AG04450 (cell line): ENCODE results near the gene BPIFB1. TPM values are rescaled to one million over a fixed set of nuclear protein-coding genes. Genes with fewer than 3 reads are reported as not detected.

ENCODE experiments used
- CTCF ChIA-PET: fragments of 300-600, 350-600 bp; formaldehyde crosslinking; extraction: SDS; loops from one replicate; lab custom pipeline; 2022; ENCODE audit warnings: antibody characterized with exemption, inconsistent platforms; lab: Charles Lee
- POLR2A ChIA-PET: fragments of 350-600 bp; formaldehyde crosslinking; extraction: SDS; loops from one replicate; lab custom pipeline; 2021; ENCODE audit warnings: antibody characterized with exemption, inconsistent platforms; lab: Yijun Ruan, JAX
- DNase-seq: peaks from one replicate; pipeline ENCODE4 v3.0.0-alpha.2; 2011; ENCODE audit warnings: low read depth, low spot score
- H3K27ac ChIP-seq: one replicate; pipeline ENCODE4 v1.5.1; 2012; ENCODE audit warnings: low read depth, low read length, control low read depth
- H3K27me3 ChIP-seq: one replicate; pipeline ENCODE4 v1.6.0; 2012; ENCODE audit warnings: low read length; ENCODE audit not compliant: control insufficient read depth, insufficient read depth
- H3K4me3 ChIP-seq: 2 replicates; pipeline ENCODE4 v1.5.1; 2011; ENCODE audit warnings: mild to moderate bottlenecking, low read depth, low read length, control low read depth
- H3K9me3 ChIP-seq: 2 replicates; pipeline ENCODE4 v1.5.1; 2012; ENCODE audit warnings: low read length; ENCODE audit not compliant: control insufficient read depth, insufficient read depth
- polyA plus RNA-seq: library from polyadenylated mRNA; depleted of rRNA; stranded (reverse); fragments of >200 nt; gene quantifications from 2 replicates; pipeline ENCODE4 v1.2.3, GENCODE V29; 2011
- TF ChIP-seq, protein P1 (sequence below): IDR thresholded peaks from 2 replicates; pipeline ENCODE4 v1.5.1; 2011; ENCODE audit warnings: low read depth, low read length, control low read depth, inconsistent platforms

Gene BPIFB1
- polyA plus RNA-seq, 1 experiment: not detected

DNA sequence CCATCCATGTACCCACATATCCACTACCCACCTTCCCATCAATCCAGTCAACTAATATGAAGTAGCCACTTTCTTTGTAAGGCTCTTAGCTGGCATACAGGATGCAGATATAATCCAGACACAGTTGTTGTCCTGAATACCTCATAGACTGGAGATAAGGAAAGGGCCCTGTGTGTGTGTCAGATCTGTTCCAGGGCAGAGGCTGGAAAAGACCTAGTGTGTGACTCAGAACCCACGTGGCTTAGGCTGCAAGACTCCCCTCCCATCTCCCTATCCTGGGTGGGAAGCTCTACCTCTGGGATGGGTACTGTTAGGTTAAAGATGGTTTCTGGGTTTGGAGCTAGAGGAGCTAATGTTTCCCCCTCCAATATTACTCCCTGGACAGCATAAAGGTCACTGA lies 43.6 kb upstream of the BPIFB1 start:
- POLR2A ChIA-PET: no interaction called here
- H3K9me3 ChIP-seq: no peaks in the 10 kb centered on the region
- CTCF ChIA-PET: no interaction called here
- no peak overlapping the region for H3K27ac ChIP-seq
- H3K27me3 ChIP-seq: peaks cover 2% of the 10 kb centered on the region
- TF ChIP-seq, protein P1, sequence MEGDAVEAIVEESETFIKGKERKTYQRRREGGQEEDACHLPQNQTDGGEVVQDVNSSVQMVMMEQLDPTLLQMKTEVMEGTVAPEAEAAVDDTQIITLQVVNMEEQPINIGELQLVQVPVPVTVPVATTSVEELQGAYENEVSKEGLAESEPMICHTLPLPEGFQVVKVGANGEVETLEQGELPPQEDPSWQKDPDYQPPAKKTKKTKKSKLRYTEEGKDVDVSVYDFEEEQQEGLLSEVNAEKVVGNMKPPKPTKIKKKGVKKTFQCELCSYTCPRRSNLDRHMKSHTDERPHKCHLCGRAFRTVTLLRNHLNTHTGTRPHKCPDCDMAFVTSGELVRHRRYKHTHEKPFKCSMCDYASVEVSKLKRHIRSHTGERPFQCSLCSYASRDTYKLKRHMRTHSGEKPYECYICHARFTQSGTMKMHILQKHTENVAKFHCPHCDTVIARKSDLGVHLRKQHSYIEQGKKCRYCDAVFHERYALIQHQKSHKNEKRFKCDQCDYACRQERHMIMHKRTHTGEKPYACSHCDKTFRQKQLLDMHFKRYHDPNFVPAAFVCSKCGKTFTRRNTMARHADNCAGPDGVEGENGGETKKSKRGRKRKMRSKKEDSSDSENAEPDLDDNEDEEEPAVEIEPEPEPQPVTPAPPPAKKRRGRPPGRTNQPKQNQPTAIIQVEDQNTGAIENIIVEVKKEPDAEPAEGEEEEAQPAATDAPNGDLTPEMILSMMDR: no peak
- no peak overlapping the region for H3K4me3 ChIP-seq
- no peak for DNase-seq

- CTCF ChIA-PET: no interaction called here
- DNase-seq: no peak
- POLR2A ChIA-PET: no interaction called here
- Histone ChIP-seq H3K27me3 (peaks cover 2% of the 10 kb centered on the region), H3K27ac (no peak overlapping the region), H3K9me3 (no peaks in the 10 kb centered on the region), H3K4me3 (no peak overlapping the region)
- TF ChIP-seq, protein P1: no peak
Measured at GRCh38 chr20:33239979-33240736, 42.9 kb upstream of the BPIFB1 start.

DNA sequence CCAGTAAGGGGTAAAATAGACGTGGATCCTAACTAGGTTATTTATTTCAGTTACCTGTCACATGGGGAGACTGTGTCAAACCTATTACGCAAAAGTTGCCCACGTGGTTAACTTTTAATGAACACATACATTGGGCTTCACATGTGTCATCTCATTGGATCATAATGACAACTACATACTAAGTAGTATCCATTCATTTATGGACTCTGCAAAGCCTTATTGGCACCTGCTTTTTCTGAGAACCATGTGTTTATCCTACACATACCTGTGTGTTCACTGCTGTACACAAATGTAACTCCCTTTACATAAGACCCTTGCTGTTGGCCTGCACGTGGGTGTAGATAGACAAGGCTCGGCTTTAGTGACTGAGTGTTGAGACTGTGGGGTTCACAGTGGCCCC lies 42.1 kb upstream of the BPIFB1 start:
- TF ChIP-seq, protein P1: no peak
- H3K9me3 ChIP-seq: no peaks in the 10 kb centered on the region
- ChIA-PET POLR2A (no interaction called here), CTCF (no interaction called here)
- DNase-seq: no peak
- peaks cover 2% of the 10 kb centered on the region for H3K27me3 ChIP-seq
- no peak overlapping the region for H3K27ac ChIP-seq
- no peak overlapping the region for H3K4me3 ChIP-seq

DNA sequence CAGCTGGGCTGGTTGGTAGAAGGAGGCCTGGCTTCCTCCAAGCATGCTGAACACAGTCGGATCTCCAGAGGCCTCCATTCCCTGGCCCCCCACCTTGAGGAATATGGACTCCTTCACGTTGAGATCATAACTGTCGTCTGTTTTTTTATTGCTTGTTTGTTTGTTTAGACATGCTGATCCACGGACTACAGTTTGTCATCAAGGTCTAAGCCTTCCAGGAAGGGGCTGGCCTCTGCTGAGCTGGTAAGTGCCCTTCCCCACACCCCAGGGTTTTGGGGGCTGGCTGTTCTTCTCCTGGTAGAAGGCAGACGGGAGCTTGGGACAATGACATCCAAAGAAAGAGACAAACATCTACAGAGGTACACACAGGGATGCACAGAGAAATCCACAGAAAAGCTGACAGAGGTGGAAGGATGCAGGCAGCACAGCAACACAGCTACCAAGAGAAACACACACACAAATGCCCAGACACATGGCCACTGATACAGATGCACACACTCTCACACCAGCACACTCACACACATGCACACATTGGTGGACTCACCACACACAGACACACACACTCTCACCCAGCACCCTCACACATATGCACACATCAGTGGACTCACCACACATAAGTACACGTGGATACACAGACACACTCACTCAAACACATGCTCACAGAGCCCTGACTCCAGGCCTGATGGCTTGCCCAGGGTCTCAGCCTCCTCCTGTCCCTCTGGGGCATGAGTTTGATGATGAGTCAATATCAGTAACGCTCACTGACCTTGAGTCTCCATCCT lies 40.5 kb upstream of the BPIFB1 start:
- ChIA-PET POLR2A (no interaction called here), CTCF (no interaction called here)
- Histone ChIP-seq H3K4me3 (no peak overlapping the region), H3K9me3 (no peaks in the 10 kb centered on the region), H3K27ac (no peak overlapping the region), H3K27me3 (peaks cover 2% of the 10 kb centered on the region)
- no peak for DNase-seq
- TF ChIP-seq, protein P1: no peak

DNA sequence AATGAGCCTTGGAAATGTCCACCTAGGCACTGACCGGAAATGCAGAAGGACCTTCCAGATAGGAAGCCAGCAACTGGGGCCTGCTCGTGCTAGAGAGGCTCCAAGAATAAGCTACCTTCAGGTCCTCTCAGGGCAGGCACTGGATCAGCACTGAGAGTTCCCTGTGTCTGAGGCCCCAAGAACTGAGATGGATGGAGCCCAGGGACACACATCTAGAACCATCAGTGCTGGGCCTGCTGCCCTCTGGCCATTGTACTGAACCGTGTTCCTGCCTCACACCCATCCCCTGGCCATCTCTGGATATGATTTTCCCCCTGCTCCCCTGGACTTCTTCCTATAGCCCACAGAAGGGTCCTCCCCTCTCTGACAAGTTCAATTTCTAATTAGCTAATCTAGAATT lies 36.9 kb upstream of the BPIFB1 start:
- no peak overlapping the region for H3K4me3 ChIP-seq
- DNase-seq: no peak
- H3K27ac ChIP-seq: no peak overlapping the region
- TF ChIP-seq, protein P1: no peak
- no peaks in the 10 kb centered on the region for H3K9me3 ChIP-seq
- ChIA-PET CTCF (interaction anchor here (1.4 kb wide), 1 partner anchor 17 kb away, joined by 4 read pairs; no protein-coding TSS in a partner anchor), POLR2A (no interaction called here)
- no peaks in the 10 kb centered on the region for H3K27me3 ChIP-seq
